A549 (cell line): ENCODE measurements around the gene POLR1B. TPM values are rescaled to one million over a fixed set of nuclear protein-coding genes. Genes with fewer than 3 reads are reported as not detected.

Source experiments
- ATAC-seq, 2 experiments: fragments of 200-7000 bp in 1 of 2; fragments of >200 bp in 1 of 2; cut with Nextera tagmentation in 1 of 2; cut with Tn5 transposase in 1 of 2; 3 replicates each; pipeline versions ENCODE4 v1.8.0 to v1.9.1; 2018 to 2020; ENCODE audit warnings: mild to moderate bottlenecking in 1 of 2, moderate library complexity in 1 of 2
- CTCF ChIA-PET: fragments of 300-600 bp; sonication (Branson Sonifier 250); formaldehyde crosslinking; extraction: SDS; loops from one replicate; lab custom pipeline; 2021; ENCODE audit warnings: antibody characterized with exemption, inconsistent platforms; lab: Yijun Ruan, JAX
- POLR2A ChIA-PET: fragments of 350-600 bp; formaldehyde crosslinking; extraction: SDS; loops from one replicate; lab custom pipeline; 2021; ENCODE audit warnings: antibody characterized with exemption, inconsistent platforms; lab: Yijun Ruan, JAX
- DNase-seq, 2 experiments: peaks; one replicate each; pipeline versions ENCODE4 v3.0.0 to v3.0.0-alpha.2; 2011 to 2016; ENCODE audit warnings: low read depth in 1 of 2, low spot score in 1 of 2
- FAIRE-seq: peaks from 2 replicates; lab custom pipeline; 2011; peaks lifted over from hg19 to GRCh38; lab: Jason Lieb, UNC
- H3K27ac ChIP-seq, 2 experiments: fragments of >200 bp; sonication (Bioruptor Twin); formaldehyde crosslinking; 3 replicates each; pipeline ENCODE4 v1.5.1; 2016 to 2017
- H3K4me1 ChIP-seq: fragments of >200 bp; sonication (Bioruptor Twin); formaldehyde crosslinking; 3 replicates; pipeline ENCODE4 v1.6.1; 2016
- H3K4me2 ChIP-seq: fragments of >200 bp; sonication (Bioruptor Twin); formaldehyde crosslinking; 3 replicates; pipeline ENCODE4 v1.6.1; 2016
- H3K4me3 ChIP-seq: fragments of >200 bp; sonication (Bioruptor Twin); formaldehyde crosslinking; 3 replicates; pipeline ENCODE4 v1.5.1; 2016
- H3K9me3 ChIP-seq: fragments of >200 bp; sonication (Bioruptor Twin); formaldehyde crosslinking; 3 replicates; pipeline ENCODE4 v1.6.1; 2016
- CBX8 ChIP-seq: fragments of 200-600 bp; sonication (generic); IDR thresholded peaks from 2 replicates; pipeline ENCODE4 v1.6.1; 2016
- CEBPB ChIP-seq, 2 experiments: fragments of >200 bp in 1 of 2; sonication (Bioruptor Twin) in 1 of 2; formaldehyde crosslinking in 1 of 2; IDR thresholded peaks; 2 replicates each; pipeline ENCODE4 v1.6.1; 2012 to 2016
- CHD2 ChIP-seq: fragments of 150-350 bp; IDR thresholded peaks from 2 replicates; pipeline ENCODE4 v1.6.1; 2014; ENCODE audit warnings: low read length; ENCODE audit not compliant: partially characterized antibody
- EP300 ChIP-seq, 2 experiments: fragments of >200 bp; sonication (Bioruptor Twin); formaldehyde crosslinking; IDR thresholded peaks; 2 replicates in 1 of 2; 3 replicates in 1 of 2; pipeline ENCODE4 v1.6.1; 2016 to 2017
- ESRRA ChIP-seq: fragments of 150-350 bp; IDR thresholded peaks from 2 replicates; pipeline ENCODE4 v1.6.1; 2014; ENCODE audit warnings: mild to moderate bottlenecking, low read length, borderline replicate concordance
- HOXB13 ChIP-seq: fragments of 250-450 bp; sonication (Bioruptor Pico); IDR thresholded peaks from 2 replicates; pipeline ENCODE4 v1.5.0; 2020; ENCODE audit warnings: low read depth, mild to moderate bottlenecking, moderate library complexity
- HOXB5 ChIP-seq: fragments of 250-450 bp; sonication (Bioruptor Pico); IDR thresholded peaks from 2 replicates; pipeline ENCODE4 v1.5.0; 2020; ENCODE audit warnings: mild to moderate bottlenecking, moderate library complexity
- MYC ChIP-seq: IDR thresholded peaks from 2 replicates; pipeline ENCODE4 v1.6.1; 2012; ENCODE audit warnings: mild to moderate bottlenecking, inconsistent platforms, low read length, improper control_type of control experiment, borderline replicate concordance
- NFE2L2 ChIP-seq: fragments of 150-350 bp; conservative IDR thresholded peaks from 2 replicates; pipeline ENCODE4 v1.6.1; 2014; ENCODE audit warnings: low read length
- PHF8 ChIP-seq: fragments of 200-600 bp; sonication (generic); IDR thresholded peaks from 2 replicates; pipeline ENCODE4 v1.6.1; 2016; ENCODE audit warnings: low read depth, mild to moderate bottlenecking, antibody characterized with exemption, moderate library complexity, borderline replicate concordance
- RARB ChIP-seq: fragments of 250-450 bp; sonication (Bioruptor Pico); IDR thresholded peaks from 2 replicates; pipeline ENCODE4 v1.8.0; 2021; ENCODE audit warnings: mild to moderate bottlenecking, moderate library complexity
- WGBS: methylation state at CpG from one replicate; pipeline ENCODE4 v1.1.6; 2017; ENCODE audit errors: missing lambda C conversion rate; 5-methylcytosine and 5-hydroxymethylcytosine counted together
- polyA plus RNA-seq, 4 experiments: library from polyadenylated mRNA; depleted of rRNA in 3 of 4; stranded (reverse); fragments of >200 nt; fragmentation: RNase III in 1 of 4; extraction: RNeasy Plus Mini Kit Qiagen cat#74134 plus additional on column Dnase treatment in 1 of 4; gene quantifications; 2 replicates in 3 of 4; 3 replicates in 1 of 4; pipeline ENCODE4 v1.2.3, GENCODE V29; 2011 to 2017
- TF ChIP-seq, protein P1 (sequence below): IDR thresholded peaks from 2 replicates; pipeline ENCODE4 v1.6.1; 2012; ENCODE audit warnings: low read depth, borderline replicate concordance
- TF ChIP-seq, protein P2 (sequence below): fragments of 250-450 bp; sonication (Bioruptor Pico); IDR thresholded peaks from 2 replicates; pipeline ENCODE4 v1.5.0; 2021; ENCODE audit warnings: mild to moderate bottlenecking, moderate library complexity, borderline replicate concordance
- TF ChIP-seq, protein P3 (sequence below): fragments of 200-600 bp; sonication (generic); IDR thresholded peaks from 2 replicates; pipeline ENCODE4 v1.6.1; 2016; ENCODE audit warnings: antibody characterized with exemption, mild to moderate bottlenecking, moderate library complexity
- TF ChIP-seq, protein P4 (sequence below): fragments of 450-650 bp; IDR thresholded peaks from 2 replicates; pipeline ENCODE4 v1.6.1; 2014; ENCODE audit warnings: antibody characterized with exemption

Gene POLR1B
- polyA plus RNA-seq, 2 of the 4 experiments (the other 2 are of a cell fraction), result 18.9 to 41.2 TPM

DNA sequence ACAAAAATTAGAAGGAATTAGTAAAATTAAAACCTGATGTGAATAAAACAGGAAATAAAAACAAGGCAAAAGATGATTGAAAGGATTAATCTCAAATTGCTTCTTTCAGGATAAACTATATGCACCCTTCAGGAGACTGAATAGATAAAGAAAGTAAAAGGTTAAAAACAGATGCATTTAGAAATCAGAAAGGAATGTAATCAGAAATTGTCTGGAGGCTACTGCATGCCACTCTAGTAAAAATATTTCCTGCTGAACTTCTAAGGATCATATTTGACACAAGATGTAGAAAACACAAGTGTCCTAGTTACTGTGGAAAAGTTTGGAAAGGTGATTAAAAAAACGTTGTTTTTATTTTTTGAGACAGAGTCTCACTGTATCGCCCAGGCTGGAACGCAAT is 58.4 kb downstream of the POLR1B start:
- peaks cover 12% of the 10 kb centered on the region for H3K4me1 ChIP-seq
- H3K4me2 ChIP-seq, result peak overlapping the region; percentile 89; the same call in 2 of the 3 replicates
- POLR2A ChIA-PET, result interaction anchor here (1.0 to 1.6 kb wide), 4 partner anchors 13 to 45 kb away, joined by 4 to 9 read pairs (median 6); partner anchors contain the start of genes CHCHD5 and SLC20A1
- no peak for TF ChIP-seq CHD2
- TF ChIP-seq HOXB5 (CRISPR knock-in tag), result no peak
- no peak for TF ChIP-seq CEBPB (IDR thresholded peaks at IDR 0.05)
- TF ChIP-seq NFE2L2, result no peak
- TF ChIP-seq PHF8, result no peak
- TF ChIP-seq MYC, result no peak
- peak overlapping the region; percentile 64 to 72; a peak in 5 of 6 replicates for H3K27ac ChIP-seq
- no peak for ATAC-seq
- 77% methylated on average over 3 of the region's 3 CpGs for WGBS
- H3K4me3 ChIP-seq, result no peak overlapping the region
- no peak for FAIRE-seq
- CTCF ChIA-PET, result interaction anchor here (0.6 to 11.9 kb wide), 30 partner anchors 10 to 713 kb away, joined by 3 to 230 read pairs (median 6); partner anchors contain the start of genes CHCHD5, NT5DC4 and SLC20A1
- H3K9me3 ChIP-seq, result no peaks in the 10 kb centered on the region
- DNase-seq, result no peak

DNA sequence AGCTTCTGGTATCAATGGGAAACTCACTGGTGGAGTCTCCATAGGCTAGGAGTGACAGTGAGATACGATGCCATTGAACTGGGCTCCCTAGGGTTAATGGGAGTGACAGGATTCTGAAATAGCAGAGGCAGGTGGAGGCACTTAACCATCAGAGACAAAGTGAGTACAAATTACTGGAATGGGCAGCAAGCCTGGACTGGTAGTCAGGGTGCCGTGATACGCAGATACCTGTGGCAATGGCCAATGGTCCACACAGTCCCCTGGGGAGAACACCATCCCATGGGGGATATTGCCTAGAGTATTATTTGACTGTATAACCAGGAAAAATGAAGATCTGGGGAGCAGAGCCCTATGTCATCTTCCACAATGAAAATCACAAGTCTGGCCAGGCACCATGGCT is 59.5 kb downstream of the POLR1B start:
- H3K4me1 ChIP-seq, result peaks cover 12% of the 10 kb centered on the region
- WGBS, result 82% methylated on average over 3 of the region's 3 CpGs
- no peak overlapping the region for H3K4me3 ChIP-seq
- ChIA-PET CTCF (interaction anchor here (0.7 to 11.9 kb wide), 7 partner anchors 9 to 448 kb away, joined by 3 to 230 read pairs (median 17); partner anchors contain the start of genes CHCHD5 and NT5DC4), POLR2A (no interaction called here)
- TF ChIP-seq, protein P1, sequence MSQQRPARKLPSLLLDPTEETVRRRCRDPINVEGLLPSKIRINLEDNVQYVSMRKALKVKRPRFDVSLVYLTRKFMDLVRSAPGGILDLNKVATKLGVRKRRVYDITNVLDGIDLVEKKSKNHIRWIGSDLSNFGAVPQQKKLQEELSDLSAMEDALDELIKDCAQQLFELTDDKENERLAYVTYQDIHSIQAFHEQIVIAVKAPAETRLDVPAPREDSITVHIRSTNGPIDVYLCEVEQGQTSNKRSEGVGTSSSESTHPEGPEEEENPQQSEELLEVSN, result no peak
- TF ChIP-seq CEBPB (IDR thresholded peaks at IDR 0.05) (no peak), RARB (no peak), CHD2 (no peak)
- DNase-seq (no peak), ATAC-seq (no peak), FAIRE-seq (no peak)
- H3K27ac ChIP-seq, result no peak overlapping the region
- H3K4me2 ChIP-seq, result no peak overlapping the region
- H3K9me3 ChIP-seq, result no peaks in the 10 kb centered on the region

DNA sequence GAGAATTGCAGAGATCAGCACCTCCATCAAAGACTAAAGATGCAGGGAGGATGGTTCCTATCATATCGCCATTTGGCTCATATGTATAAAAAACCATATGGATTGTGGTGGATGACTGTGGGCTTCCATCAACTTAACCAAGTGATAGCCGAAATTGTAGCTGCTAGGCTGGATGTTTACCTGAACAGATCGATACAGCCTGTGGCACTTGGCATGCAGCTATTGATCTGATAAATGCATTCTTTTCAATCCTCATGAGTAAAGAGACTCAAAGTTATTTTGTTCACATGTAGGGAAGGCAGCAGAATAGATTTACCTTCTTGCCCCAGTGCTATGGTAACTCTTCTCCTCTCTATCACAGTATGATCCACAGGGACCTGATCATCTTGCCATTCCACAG is 60.7 kb downstream of the POLR1B start:
- CTCF ChIA-PET, result interaction anchor here (0.6 to 11.9 kb wide), 4 partner anchors 9 to 123 kb away, joined by 3 to 230 read pairs (median 70); partner anchors contain the start of gene NT5DC4

More for the DNA sequence above, 60.7 kb downstream of the POLR1B start:
- TF ChIP-seq, protein P2, sequence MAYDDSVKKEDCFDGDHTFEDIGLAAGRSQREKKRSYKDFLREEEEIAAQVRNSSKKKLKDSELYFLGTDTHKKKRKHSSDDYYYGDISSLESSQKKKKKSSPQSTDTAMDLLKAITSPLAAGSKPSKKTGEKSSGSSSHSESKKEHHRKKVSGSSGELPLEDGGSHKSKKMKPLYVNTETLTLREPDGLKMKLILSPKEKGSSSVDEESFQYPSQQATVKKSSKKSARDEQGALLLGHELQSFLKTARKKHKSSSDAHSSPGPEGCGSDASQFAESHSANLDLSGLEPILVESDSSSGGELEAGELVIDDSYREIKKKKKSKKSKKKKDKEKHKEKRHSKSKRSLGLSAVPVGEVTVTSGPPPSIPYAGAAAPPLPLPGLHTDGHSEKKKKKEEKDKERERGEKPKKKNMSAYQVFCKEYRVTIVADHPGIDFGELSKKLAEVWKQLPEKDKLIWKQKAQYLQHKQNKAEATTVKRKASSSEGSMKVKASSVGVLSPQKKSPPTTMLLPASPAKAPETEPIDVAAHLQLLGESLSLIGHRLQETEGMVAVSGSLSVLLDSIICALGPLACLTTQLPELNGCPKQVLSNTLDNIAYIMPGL (CRISPR knock-in tag), result no peak
- TF ChIP-seq HOXB13 (CRISPR knock-in tag) (no peak), ESRRA (no peak), CBX8 (no peak), EP300 (IDR thresholded peaks at IDR 0.05) (no peak)
- TF ChIP-seq, protein P3, sequence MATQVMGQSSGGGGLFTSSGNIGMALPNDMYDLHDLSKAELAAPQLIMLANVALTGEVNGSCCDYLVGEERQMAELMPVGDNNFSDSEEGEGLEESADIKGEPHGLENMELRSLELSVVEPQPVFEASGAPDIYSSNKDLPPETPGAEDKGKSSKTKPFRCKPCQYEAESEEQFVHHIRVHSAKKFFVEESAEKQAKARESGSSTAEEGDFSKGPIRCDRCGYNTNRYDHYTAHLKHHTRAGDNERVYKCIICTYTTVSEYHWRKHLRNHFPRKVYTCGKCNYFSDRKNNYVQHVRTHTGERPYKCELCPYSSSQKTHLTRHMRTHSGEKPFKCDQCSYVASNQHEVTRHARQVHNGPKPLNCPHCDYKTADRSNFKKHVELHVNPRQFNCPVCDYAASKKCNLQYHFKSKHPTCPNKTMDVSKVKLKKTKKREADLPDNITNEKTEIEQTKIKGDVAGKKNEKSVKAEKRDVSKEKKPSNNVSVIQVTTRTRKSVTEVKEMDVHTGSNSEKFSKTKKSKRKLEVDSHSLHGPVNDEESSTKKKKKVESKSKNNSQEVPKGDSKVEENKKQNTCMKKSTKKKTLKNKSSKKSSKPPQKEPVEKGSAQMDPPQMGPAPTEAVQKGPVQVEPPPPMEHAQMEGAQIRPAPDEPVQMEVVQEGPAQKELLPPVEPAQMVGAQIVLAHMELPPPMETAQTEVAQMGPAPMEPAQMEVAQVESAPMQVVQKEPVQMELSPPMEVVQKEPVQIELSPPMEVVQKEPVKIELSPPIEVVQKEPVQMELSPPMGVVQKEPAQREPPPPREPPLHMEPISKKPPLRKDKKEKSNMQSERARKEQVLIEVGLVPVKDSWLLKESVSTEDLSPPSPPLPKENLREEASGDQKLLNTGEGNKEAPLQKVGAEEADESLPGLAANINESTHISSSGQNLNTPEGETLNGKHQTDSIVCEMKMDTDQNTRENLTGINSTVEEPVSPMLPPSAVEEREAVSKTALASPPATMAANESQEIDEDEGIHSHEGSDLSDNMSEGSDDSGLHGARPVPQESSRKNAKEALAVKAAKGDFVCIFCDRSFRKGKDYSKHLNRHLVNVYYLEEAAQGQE, result no peak
- TF ChIP-seq, protein P4, sequence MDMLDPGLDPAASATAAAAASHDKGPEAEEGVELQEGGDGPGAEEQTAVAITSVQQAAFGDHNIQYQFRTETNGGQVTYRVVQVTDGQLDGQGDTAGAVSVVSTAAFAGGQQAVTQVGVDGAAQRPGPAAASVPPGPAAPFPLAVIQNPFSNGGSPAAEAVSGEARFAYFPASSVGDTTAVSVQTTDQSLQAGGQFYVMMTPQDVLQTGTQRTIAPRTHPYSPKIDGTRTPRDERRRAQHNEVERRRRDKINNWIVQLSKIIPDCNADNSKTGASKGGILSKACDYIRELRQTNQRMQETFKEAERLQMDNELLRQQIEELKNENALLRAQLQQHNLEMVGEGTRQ, result no peak
- Histone ChIP-seq H3K9me3 (no peaks in the 10 kb centered on the region), H3K27ac (no peak overlapping the region), H3K4me1 (peaks cover 12% of the 10 kb centered on the region), H3K4me3 (no peak overlapping the region), H3K4me2 (no peak overlapping the region)
- no peak for FAIRE-seq
- POLR2A ChIA-PET, result interaction anchor here (0.6 kb wide), 1 partner anchor 504 kb away, joined by 3 read pairs; no protein-coding TSS in a partner anchor
- WGBS, result 82% methylated on average over 3 of the region's 3 CpGs
- no peak for ATAC-seq
- DNase-seq, result no peak
